Activated CD4-positive, alpha-beta memory T cell treated with anti-CD3 and anti-CD28 coated beads, Interleukin-2, amount 10 ng/mL, durations not matched to agents 7 days and 5 days (primary cell): Measurements from ENCODE around the gene SDHD. TPM values are rescaled to one million over a fixed set of nuclear protein-coding genes. Genes with fewer than 3 reads are reported as not detected.

Experiments
- CTCF ChIA-PET: fragments of 350-600 bp; sonication (Branson Sonifier 250); formaldehyde crosslinking; loops from one replicate; lab custom pipeline; 2021; ENCODE audit warnings: antibody characterized with exemption, inconsistent platforms; lab: Charles Lee
- POLR2A ChIA-PET: fragments of 350-600 bp; sonication (Branson Sonifier 250); formaldehyde crosslinking; loops from one replicate; lab custom pipeline; 2021; ENCODE audit warnings: antibody characterized with exemption; lab: Charles Lee
- DNase-seq: peaks from one replicate; pipeline ENCODE4 v3.0.0-alpha.2; 2020
- H3K27ac Mint-ChIP-seq: one replicate; pipeline ENCODE4 v1.8.0; 2021; ENCODE audit warnings: mild to moderate bottlenecking, mixed read lengths
- H3K27me3 Mint-ChIP-seq: one replicate; pipeline ENCODE4 v1.8.0; 2021; ENCODE audit warnings: mixed read lengths
- H3K36me3 Mint-ChIP-seq: one replicate; pipeline ENCODE4 v1.8.0; 2021; ENCODE audit warnings: low read depth, mixed read lengths
- H3K4me1 Mint-ChIP-seq: one replicate; pipeline ENCODE4 v1.8.0; 2021; ENCODE audit warnings: mixed read lengths
- H3K4me3 Mint-ChIP-seq: one replicate; pipeline ENCODE4 v1.8.0; 2021; ENCODE audit warnings: mild to moderate bottlenecking, mixed read lengths
- H3K9me3 Mint-ChIP-seq: one replicate; pipeline ENCODE4 v1.8.0; 2021; ENCODE audit warnings: mixed read lengths
- total RNA-seq, 2 experiments: library from RNA; stranded (reverse); gene quantifications; one replicate each; pipeline ENCODE4 v1.2.3, GENCODE V29; 2021

Gene SDHD
- total RNA-seq, 2 experiments from 2014 or later, result 76.7 to 78.5 TPM

GRCh38 chr11:112113539-112114457 lies 27.1 kb downstream of the SDHD start:
- H3K27ac Mint-ChIP-seq, result no peak overlapping the region
- H3K36me3 Mint-ChIP-seq, result peaks cover 6% of the 10 kb centered on the region
- no peaks in the 10 kb centered on the region for H3K9me3 Mint-ChIP-seq
- H3K27me3 Mint-ChIP-seq, result no peaks in the 10 kb centered on the region
- DNase-seq, result no peak
- peaks cover 19% of the 10 kb centered on the region for H3K4me1 Mint-ChIP-seq
- CTCF ChIA-PET, result interaction anchor here (0.7 to 3.2 kb wide), 25 partner anchors 8 to 705 kb away, joined by 3 to 37 read pairs (median 3); partner anchors contain the start of genes BCO2 and TIMM8B
- POLR2A ChIA-PET, result interaction anchor here (1.2 kb wide), 1 partner anchor 187 kb away, joined by 4 read pairs; no protein-coding TSS in a partner anchor
- no peak overlapping the region for H3K4me3 Mint-ChIP-seq

GRCh38 chr11:112114460-112114859 lies 27.8 kb downstream of the SDHD start:
- ChIA-PET POLR2A (interaction anchor here (1.2 kb wide), 1 partner anchor 188 kb away, joined by 4 read pairs; no protein-coding TSS in a partner anchor), CTCF (interaction anchor here (0.7 to 3.2 kb wide), 11 partner anchors 8 to 272 kb away, joined by 3 to 37 read pairs (median 5); partner anchors contain the start of gene BCO2)

GRCh38 chr11:112115386-112115785 lies 28.7 kb downstream of the SDHD start:
- Mint-ChIP-seq H3K4me3 (no peak overlapping the region), H3K4me1 (peaks cover 24% of the 10 kb centered on the region), H3K36me3 (peaks cover 3% of the 10 kb centered on the region), H3K27ac (no peak overlapping the region), H3K27me3 (no peaks in the 10 kb centered on the region), H3K9me3 (no peaks in the 10 kb centered on the region)
- DNase-seq, result no peak
- POLR2A ChIA-PET, result no interaction called here
- CTCF ChIA-PET, result interaction anchor here (0.6 to 2.3 kb wide), 3 partner anchors 41 to 852 kb away, joined by 4 to 10 read pairs (median 9); no protein-coding TSS in a partner anchor

More at GRCh38 chr11:112114460-112114859, 27.8 kb downstream of the SDHD start:
- H3K4me3 Mint-ChIP-seq, result no peak overlapping the region
- H3K4me1 Mint-ChIP-seq, result peaks cover 19% of the 10 kb centered on the region
- H3K27me3 Mint-ChIP-seq, result no peaks in the 10 kb centered on the region
- DNase-seq, result no peak
- no peaks in the 10 kb centered on the region for H3K9me3 Mint-ChIP-seq
- peaks cover 6% of the 10 kb centered on the region for H3K36me3 Mint-ChIP-seq
- no peak overlapping the region for H3K27ac Mint-ChIP-seq

GRCh38 chr11:112118176-112118575 lies 31.5 kb downstream of the SDHD start:
- no peaks in the 10 kb centered on the region for H3K27me3 Mint-ChIP-seq
- H3K4me1 Mint-ChIP-seq, result peaks cover 27% of the 10 kb centered on the region
- no peaks in the 10 kb centered on the region for H3K36me3 Mint-ChIP-seq
- H3K4me3 Mint-ChIP-seq, result no peak overlapping the region
- no peak overlapping the region for H3K27ac Mint-ChIP-seq
- DNase-seq, result peak; percentile 19
- no peaks in the 10 kb centered on the region for H3K9me3 Mint-ChIP-seq
- ChIA-PET CTCF (interaction anchor here (0.7 to 2.0 kb wide), 4 partner anchors 12 to 189 kb away, joined by 3 to 5 read pairs (median 4); partner anchors contain the start of gene BCO2), POLR2A (no interaction called here)

GRCh38 chr11:112121981-112122615 lies 35.4 kb downstream of the SDHD start:
- no peak overlapping the region for H3K27ac Mint-ChIP-seq
- ChIA-PET POLR2A (interaction anchor here (0.6 kb wide), 1 partner anchor 166 kb away, joined by 4 read pairs; no protein-coding TSS in a partner anchor), CTCF (interaction anchor here (1.1 to 4.1 kb wide), 2 partner anchors 8 to 158 kb away, joined by 3 to 17 read pairs; no protein-coding TSS in a partner anchor)
- no peak for DNase-seq
- H3K4me1 Mint-ChIP-seq, result peaks cover 15% of the 10 kb centered on the region
- no peaks in the 10 kb centered on the region for H3K36me3 Mint-ChIP-seq
- no peaks in the 10 kb centered on the region for H3K9me3 Mint-ChIP-seq
- no peak overlapping the region for H3K4me3 Mint-ChIP-seq
- no peaks in the 10 kb centered on the region for H3K27me3 Mint-ChIP-seq

- POLR2A ChIA-PET, result no interaction called here
Measured at GRCh38 chr11:112123129-112123528, 36.5 kb downstream of the SDHD start.

GRCh38 chr11:112127056-112127455 lies 40.4 kb downstream of the SDHD start:
- POLR2A ChIA-PET, result no interaction called here
- Mint-ChIP-seq H3K27ac (no peak overlapping the region), H3K27me3 (no peaks in the 10 kb centered on the region), H3K4me3 (no peak overlapping the region), H3K36me3 (no peaks in the 10 kb centered on the region), H3K9me3 (no peaks in the 10 kb centered on the region), H3K4me1 (peaks cover 8% of the 10 kb centered on the region)
- no peak for DNase-seq
- CTCF ChIA-PET, result no interaction called here

More at GRCh38 chr11:112123129-112123528, 36.5 kb downstream of the SDHD start:
- Mint-ChIP-seq H3K4me1 (peaks cover 15% of the 10 kb centered on the region), H3K9me3 (no peaks in the 10 kb centered on the region), H3K27me3 (no peaks in the 10 kb centered on the region), H3K36me3 (no peaks in the 10 kb centered on the region), H3K27ac (no peak overlapping the region), H3K4me3 (no peak overlapping the region)
- CTCF ChIA-PET, result interaction anchor here (4.1 kb wide), 1 partner anchor 9 kb away, joined by 17 read pairs; no protein-coding TSS in a partner anchor
- DNase-seq, result no peak

GRCh38 chr11:112128483-112129121 lies 41.9 kb downstream of the SDHD start:
- Mint-ChIP-seq H3K36me3 (no peaks in the 10 kb centered on the region), H3K27me3 (no peaks in the 10 kb centered on the region), H3K4me1 (peaks cover 12% of the 10 kb centered on the region), H3K9me3 (no peaks in the 10 kb centered on the region), H3K4me3 (no peak overlapping the region), H3K27ac (no peak overlapping the region)
- DNase-seq, result no peak
- ChIA-PET POLR2A (interaction anchor here (0.7 to 1.0 kb wide), 2 partner anchors 10 to 240 kb away, joined by 3 read pairs; no protein-coding TSS in a partner anchor), CTCF (no interaction called here)

GRCh38 chr11:112129656-112130055 lies 43.0 kb downstream of the SDHD start:
- ChIA-PET CTCF (interaction anchor here (0.9 kb wide), 1 partner anchor 11 kb away, joined by 4 read pairs; no protein-coding TSS in a partner anchor), POLR2A (no interaction called here)
- Mint-ChIP-seq H3K9me3 (no peaks in the 10 kb centered on the region), H3K4me1 (peaks cover 12% of the 10 kb centered on the region), H3K27me3 (no peaks in the 10 kb centered on the region), H3K27ac (no peak overlapping the region), H3K4me3 (no peak overlapping the region), H3K36me3 (no peaks in the 10 kb centered on the region)
- DNase-seq, result no peak

- Mint-ChIP-seq H3K4me1 (peaks cover 12% of the 10 kb centered on the region), H3K4me3 (no peak overlapping the region), H3K9me3 (no peaks in the 10 kb centered on the region), H3K36me3 (no peaks in the 10 kb centered on the region), H3K27me3 (no peaks in the 10 kb centered on the region), H3K27ac (no peak overlapping the region)
- CTCF ChIA-PET, result no interaction called here
- no peak for DNase-seq
- POLR2A ChIA-PET, result no interaction called here
Measured at GRCh38 chr11:112132737-112133136, 46.1 kb downstream of the SDHD start.

- Mint-ChIP-seq H3K4me3 (no peak overlapping the region), H3K4me1 (peaks cover 12% of the 10 kb centered on the region), H3K36me3 (no peaks in the 10 kb centered on the region), H3K27ac (no peak overlapping the region), H3K9me3 (no peaks in the 10 kb centered on the region), H3K27me3 (no peaks in the 10 kb centered on the region)
- POLR2A ChIA-PET, result no interaction called here
- CTCF ChIA-PET, result no interaction called here
- no peak for DNase-seq
Measured at GRCh38 chr11:112134473-112134872, 47.8 kb downstream of the SDHD start.

GRCh38 chr11:112143597-112143996 lies 56.9 kb downstream of the SDHD start:
- H3K9me3 Mint-ChIP-seq, result peaks cover 2% of the 10 kb centered on the region
- no peak for DNase-seq
- CTCF ChIA-PET, result interaction anchor here (1.1 kb wide), 1 partner anchor 29 kb away, joined by 3 read pairs; no protein-coding TSS in a partner anchor
- no peaks in the 10 kb centered on the region for H3K36me3 Mint-ChIP-seq
- no peak overlapping the region for H3K27ac Mint-ChIP-seq
- H3K27me3 Mint-ChIP-seq, result peaks cover 1% of the 10 kb centered on the region
- H3K4me3 Mint-ChIP-seq, result no peak overlapping the region
- H3K4me1 Mint-ChIP-seq, result no peaks in the 10 kb centered on the region
- POLR2A ChIA-PET, result no interaction called here
